SK-N-SH (cell line): Measurements from ENCODE around the gene RPGRIP1L. TPM values are rescaled to one million over a fixed set of nuclear protein-coding genes. Genes with fewer than 3 reads are reported as not detected.
A peak's percentile ranks its signal among the peaks of the same experiment; 100 is the strongest.

Source experiments
- CTCF ChIA-PET: fragments of 300-600, 350-600 bp; formaldehyde crosslinking; extraction: SDS; loops from one replicate; lab custom pipeline; 2021; lab: Yijun Ruan, JAX
- POLR2A ChIA-PET: fragments of 350-600 bp; sonication (Branson Sonifier 250); formaldehyde crosslinking; extraction: SDS; loops from one replicate; lab custom pipeline; 2020; ENCODE audit warnings: antibody characterized with exemption, inconsistent platforms; lab: Yijun Ruan, JAX
- DNase-seq: peaks from one replicate; pipeline ENCODE4 v3.0.0; 2012
- H2AFZ ChIP-seq: fragments of 200-600 bp; sonication (generic); 2 replicates; pipeline ENCODE4 v1.8.1; 2016; ENCODE audit warnings: antibody characterized with exemption, mild to moderate bottlenecking, low read depth
- H3F3A ChIP-seq: fragments of 200-600 bp; sonication (generic); replicated peaks from 2 replicates; pipeline ENCODE3; 2016; ENCODE audit warnings: antibody characterized with exemption, mild to moderate bottlenecking; ENCODE audit not compliant: insufficient read depth
- H3K27ac ChIP-seq, 2 experiments: fragments of 200-500 bp in 1 of 2; fragments of 200-600 bp in 1 of 2; sonication (Bioruptor generic) in 1 of 2; sonication (generic), shearing (Covaris generic) in 1 of 2; 2 replicates each; pipeline versions ENCODE4 v1.5.1 to v1.6.1; 2014 to 2016; ENCODE audit warnings: low read depth in 2 of 2, inconsistent platforms in 1 of 2, low read length in 1 of 2, mild to moderate bottlenecking in 1 of 2, mixed read lengths in 1 of 2
- H3K27me3 ChIP-seq: fragments of 200-600 bp; sonication (generic), shearing (Covaris generic); 2 replicates; pipeline ENCODE4 v1.6.1; 2016; ENCODE audit warnings: mixed run types; ENCODE audit not compliant: insufficient read depth
- H3K36me3 ChIP-seq, 2 experiments: fragments of 200-500 bp in 1 of 2; fragments of 200-600 bp in 1 of 2; sonication (Bioruptor generic) in 1 of 2; sonication (generic) in 1 of 2; replicated peaks in 1 of 2; 2 replicates each; pipeline versions ENCODE3 to v1.5.1; 2014 to 2016; ENCODE audit warnings: low read length in 1 of 2, mild to moderate bottlenecking in 1 of 2; ENCODE audit not compliant: insufficient read depth in 2 of 2, control insufficient read depth in 1 of 2
- H3K4me1 ChIP-seq, 2 experiments: fragments of 200-500 bp in 1 of 2; fragments of 200-600 bp in 1 of 2; sonication (Bioruptor generic) in 1 of 2; sonication (generic), shearing (Covaris generic) in 1 of 2; 2 replicates each; pipeline versions ENCODE4 v1.5.1 to v1.6.1; 2014 to 2016; ENCODE audit warnings: low read depth in 1 of 2, low read length in 1 of 2, mixed run types in 1 of 2; ENCODE audit not compliant: insufficient read depth in 2 of 2, control insufficient read depth in 1 of 2
- H3K4me2 ChIP-seq: fragments of 200-600 bp; sonication (generic), shearing (Covaris generic); 2 replicates; pipeline ENCODE4 v1.6.1; 2017; ENCODE audit warnings: mixed run types
- H3K4me3 ChIP-seq, 2 experiments: fragments of 200-500 bp in 1 of 2; fragments of 200-600 bp in 1 of 2; sonication (Bioruptor generic) in 1 of 2; sonication (generic), shearing (Covaris generic) in 1 of 2; 2 replicates each; pipeline versions ENCODE4 v1.5.1 to v1.8.1; 2014 to 2016; ENCODE audit warnings: low read depth in 2 of 2, inconsistent platforms in 1 of 2, low read length in 1 of 2, mild to moderate bottlenecking in 1 of 2, mixed read lengths in 1 of 2, moderate library complexity in 1 of 2
- H3K79me2 ChIP-seq: fragments of 200-600 bp; sonication (generic); 2 replicates; pipeline ENCODE4 v1.8.1; 2017; ENCODE audit warnings: mild to moderate bottlenecking; ENCODE audit not compliant: insufficient read depth
- H3K9ac ChIP-seq: fragments of 200-600 bp; sonication (generic); 2 replicates; pipeline ENCODE4 v1.6.1; 2017; ENCODE audit warnings: mixed run types
- H3K9me2 ChIP-seq: fragments of 200-600 bp; sonication (generic); 2 replicates; pipeline ENCODE4 v1.6.1; 2017; ENCODE audit warnings: mixed run types
- H3K9me3 ChIP-seq: fragments of 200-600 bp; sonication (generic); 2 replicates; pipeline ENCODE4 v1.6.1; 2017; ENCODE audit warnings: mixed run types, mild to moderate bottlenecking, moderate library complexity
- H4K20me1 ChIP-seq: fragments of 200-600 bp; sonication (generic); 2 replicates; pipeline ENCODE4 v1.6.1; 2017; ENCODE audit warnings: mild to moderate bottlenecking, mixed run types; ENCODE audit not compliant: insufficient read depth
- ELF1 ChIP-seq: IDR thresholded peaks from 2 replicates; pipeline ENCODE4 v1.4.0; 2012
- FOSL2 ChIP-seq: IDR thresholded peaks from 2 replicates; pipeline ENCODE4 v1.4.0; 2012; ENCODE audit warnings: low read depth, mild to moderate bottlenecking, moderate library complexity, borderline replicate concordance
- GABPA ChIP-seq: IDR thresholded peaks from 2 replicates; pipeline ENCODE4 v1.4.0; 2012; ENCODE audit warnings: low read depth, mild to moderate bottlenecking
- NFIC ChIP-seq: IDR thresholded peaks from 2 replicates; pipeline ENCODE4 v1.4.0; 2012; ENCODE audit warnings: borderline replicate concordance
- SIN3A ChIP-seq: IDR thresholded peaks from 2 replicates; pipeline ENCODE4 v1.6.1; 2012; ENCODE audit warnings: low read depth, mild to moderate bottlenecking, low read length, moderate library complexity, borderline replicate concordance
- WGBS: methylation state at CpG from one replicate; pipeline ENCODE4 v1.1.6; 2017; ENCODE audit warnings: low lambda C conversion rate; 5-methylcytosine and 5-hydroxymethylcytosine counted together
- polyA plus RNA-seq, 3 experiments: library from polyadenylated mRNA; depleted of rRNA; stranded (reverse); fragments of >200 nt; gene quantifications; 2 replicates each; pipeline ENCODE4 v1.2.3, GENCODE V29; 2012
- TF ChIP-seq, protein P1 (sequence below): IDR thresholded peaks from 2 replicates; pipeline ENCODE4 v1.4.0; 2012; ENCODE audit warnings: low read depth, borderline replicate concordance
- TF ChIP-seq, protein P2 (sequence below): fragments of 200-600 bp; sonication (generic); IDR thresholded peaks from 2 replicates; pipeline ENCODE4 v1.6.1; 2017; ENCODE audit warnings: antibody characterized with exemption, mild to moderate bottlenecking, moderate library complexity
- TF ChIP-seq, protein P3 (sequence below): IDR thresholded peaks from 2 replicates; pipeline ENCODE4; 2012
- TF ChIP-seq, protein P4 (sequence below): fragments of 150-350 bp; IDR thresholded peaks from 2 replicates; pipeline ENCODE4 v1.6.1; 2016; ENCODE audit warnings: mild to moderate bottlenecking, low read depth, low read length
- TF ChIP-seq, protein P5 (sequence below): fragments of 150-350 bp; IDR thresholded peaks from 2 replicates; pipeline ENCODE4 v1.6.1; 2017; ENCODE audit warnings: antibody characterized with exemption, low read length, low read depth, borderline replicate concordance

The RPGRIP1L gene
- polyA plus RNA-seq, 1 of the 3 experiments (the other 2 are of a cell fraction): 5.7 TPM

DNA sequence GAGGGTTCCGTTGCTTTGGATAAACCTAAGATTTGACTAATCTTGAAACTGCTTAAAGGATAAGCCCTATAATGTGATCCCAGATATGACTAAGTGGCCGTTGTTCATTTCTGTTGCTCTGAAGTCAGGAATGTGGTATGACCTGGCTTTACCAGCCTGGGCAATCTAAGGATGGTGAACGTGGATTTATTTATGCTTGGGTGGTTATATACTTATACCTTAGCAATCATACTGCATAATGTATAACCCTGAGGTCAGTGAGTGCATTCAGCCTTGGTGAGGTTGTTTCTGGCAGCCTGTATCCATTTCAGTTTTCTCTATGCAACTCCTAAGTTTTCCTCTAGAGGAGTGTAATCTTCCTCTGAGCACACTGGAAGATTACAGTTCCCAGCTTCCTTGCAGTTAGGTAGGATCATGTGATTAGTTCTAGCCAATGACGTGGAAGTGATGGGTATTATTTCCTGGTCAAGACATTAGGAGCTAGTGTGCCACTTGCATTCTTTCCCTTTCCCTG lies 42.2 kb upstream of the RPGRIP1L start:
- Histone ChIP-seq H3K9me2 (no peaks in the 10 kb centered on the region), H3K36me3 (peaks cover 0 to 3% of the 10 kb centered on the region in 2 experiments), H2AFZ (no peak overlapping the region), H3K4me2 (no peak overlapping the region; the same call in 1 of the 2 replicates), H3F3A (peaks cover 6% of the 10 kb centered on the region), H3K4me1 (peaks cover 0 to 19% of the 10 kb centered on the region in 2 experiments; a peak in 1 of 4 replicates), H3K27ac (peak overlapping the region in 1 of 2 experiments; percentile 4; a peak in 1 of 4 replicates), H3K9me3 (0 out of 2 replicates have a peak, but pooled peaks cover 5% of the 10 kb centered on the region), H3K27me3 (no peaks in the 10 kb centered on the region), H3K4me3 (no peak overlapping the region), H3K79me2 (peaks cover 53% of the 10 kb centered on the region), H4K20me1 (peaks cover 10% of the 10 kb centered on the region), H3K9ac (no peak overlapping the region)
- DNase-seq: no peak
- ChIA-PET POLR2A (no interaction called here), CTCF (interaction anchor here (1.0 to 3.2 kb wide), 3 partner anchors 10 to 197 kb away, joined by 3 to 37 read pairs (median 3); partner anchors contain the start of gene RPGRIP1L)
- 73% methylated on average over 4 of the region's 4 CpGs for WGBS
- TF ChIP-seq NFIC (no peak), GABPA (no peak)
- TF ChIP-seq, protein P1, sequence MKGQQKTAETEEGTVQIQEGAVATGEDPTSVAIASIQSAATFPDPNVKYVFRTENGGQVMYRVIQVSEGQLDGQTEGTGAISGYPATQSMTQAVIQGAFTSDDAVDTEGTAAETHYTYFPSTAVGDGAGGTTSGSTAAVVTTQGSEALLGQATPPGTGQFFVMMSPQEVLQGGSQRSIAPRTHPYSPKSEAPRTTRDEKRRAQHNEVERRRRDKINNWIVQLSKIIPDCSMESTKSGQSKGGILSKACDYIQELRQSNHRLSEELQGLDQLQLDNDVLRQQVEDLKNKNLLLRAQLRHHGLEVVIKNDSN: peak; percentile 69
- TF ChIP-seq, protein P2, sequence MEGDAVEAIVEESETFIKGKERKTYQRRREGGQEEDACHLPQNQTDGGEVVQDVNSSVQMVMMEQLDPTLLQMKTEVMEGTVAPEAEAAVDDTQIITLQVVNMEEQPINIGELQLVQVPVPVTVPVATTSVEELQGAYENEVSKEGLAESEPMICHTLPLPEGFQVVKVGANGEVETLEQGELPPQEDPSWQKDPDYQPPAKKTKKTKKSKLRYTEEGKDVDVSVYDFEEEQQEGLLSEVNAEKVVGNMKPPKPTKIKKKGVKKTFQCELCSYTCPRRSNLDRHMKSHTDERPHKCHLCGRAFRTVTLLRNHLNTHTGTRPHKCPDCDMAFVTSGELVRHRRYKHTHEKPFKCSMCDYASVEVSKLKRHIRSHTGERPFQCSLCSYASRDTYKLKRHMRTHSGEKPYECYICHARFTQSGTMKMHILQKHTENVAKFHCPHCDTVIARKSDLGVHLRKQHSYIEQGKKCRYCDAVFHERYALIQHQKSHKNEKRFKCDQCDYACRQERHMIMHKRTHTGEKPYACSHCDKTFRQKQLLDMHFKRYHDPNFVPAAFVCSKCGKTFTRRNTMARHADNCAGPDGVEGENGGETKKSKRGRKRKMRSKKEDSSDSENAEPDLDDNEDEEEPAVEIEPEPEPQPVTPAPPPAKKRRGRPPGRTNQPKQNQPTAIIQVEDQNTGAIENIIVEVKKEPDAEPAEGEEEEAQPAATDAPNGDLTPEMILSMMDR: peak; percentile 16; the same call in 1 of the 2 replicates

DNA sequence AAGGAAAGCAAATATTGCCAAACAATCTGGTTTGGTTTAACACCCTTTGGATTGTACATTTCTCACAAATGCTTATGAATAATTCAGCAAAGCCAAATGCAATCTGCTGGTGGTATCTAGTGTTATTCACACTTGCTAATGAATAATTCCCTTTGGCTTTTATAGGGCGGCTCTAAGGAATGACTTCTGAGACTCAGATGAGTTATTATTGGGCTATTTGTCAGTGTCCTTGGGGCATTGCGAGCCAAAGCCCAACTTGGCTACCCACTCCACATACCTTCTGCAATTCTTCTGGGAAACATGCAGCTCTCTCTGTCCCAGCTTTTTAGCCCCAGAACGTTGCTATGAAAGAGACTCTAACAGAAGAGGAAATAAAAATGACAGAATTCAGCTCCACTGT lies 41.4 kb upstream of the RPGRIP1L start:
- H3K36me3 ChIP-seq: peaks cover 0 to 3% of the 10 kb centered on the region in 2 experiments
- no peak overlapping the region for H3K4me3 ChIP-seq
- no peaks in the 10 kb centered on the region for H3K27me3 ChIP-seq
- H3K4me1 ChIP-seq: peaks cover 0 to 19% of the 10 kb centered on the region in 2 experiments; a peak in 2 of 4 replicates
- POLR2A ChIA-PET: no interaction called here
- DNase-seq: no peak
- H3K9me2 ChIP-seq: no peaks in the 10 kb centered on the region
- no peak overlapping the region for H3K9ac ChIP-seq
- H4K20me1 ChIP-seq: peaks cover 10% of the 10 kb centered on the region
- H3K9me3 ChIP-seq: 0 out of 2 replicates have a peak, but pooled peaks cover 5% of the 10 kb centered on the region
- H3K27ac ChIP-seq: no peak overlapping the region; a peak in 1 of 4 replicates
- H3K79me2 ChIP-seq: peaks cover 50% of the 10 kb centered on the region
- no peak for TF ChIP-seq ELF1
- TF ChIP-seq, protein P3, sequence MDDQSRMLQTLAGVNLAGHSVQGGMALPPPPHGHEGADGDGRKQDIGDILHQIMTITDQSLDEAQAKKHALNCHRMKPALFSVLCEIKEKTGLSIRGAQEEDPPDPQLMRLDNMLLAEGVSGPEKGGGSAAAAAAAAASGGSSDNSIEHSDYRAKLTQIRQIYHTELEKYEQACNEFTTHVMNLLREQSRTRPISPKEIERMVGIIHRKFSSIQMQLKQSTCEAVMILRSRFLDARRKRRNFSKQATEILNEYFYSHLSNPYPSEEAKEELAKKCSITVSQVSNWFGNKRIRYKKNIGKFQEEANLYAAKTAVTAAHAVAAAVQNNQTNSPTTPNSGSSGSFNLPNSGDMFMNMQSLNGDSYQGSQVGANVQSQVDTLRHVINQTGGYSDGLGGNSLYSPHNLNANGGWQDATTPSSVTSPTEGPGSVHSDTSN: no peak
- TF ChIP-seq, protein P4, sequence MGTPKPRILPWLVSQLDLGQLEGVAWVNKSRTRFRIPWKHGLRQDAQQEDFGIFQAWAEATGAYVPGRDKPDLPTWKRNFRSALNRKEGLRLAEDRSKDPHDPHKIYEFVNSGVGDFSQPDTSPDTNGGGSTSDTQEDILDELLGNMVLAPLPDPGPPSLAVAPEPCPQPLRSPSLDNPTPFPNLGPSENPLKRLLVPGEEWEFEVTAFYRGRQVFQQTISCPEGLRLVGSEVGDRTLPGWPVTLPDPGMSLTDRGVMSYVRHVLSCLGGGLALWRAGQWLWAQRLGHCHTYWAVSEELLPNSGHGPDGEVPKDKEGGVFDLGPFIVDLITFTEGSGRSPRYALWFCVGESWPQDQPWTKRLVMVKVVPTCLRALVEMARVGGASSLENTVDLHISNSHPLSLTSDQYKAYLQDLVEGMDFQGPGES: no peak
- no peak for TF ChIP-seq SIN3A
- no peak for TF ChIP-seq FOSL2
- TF ChIP-seq, protein P5, sequence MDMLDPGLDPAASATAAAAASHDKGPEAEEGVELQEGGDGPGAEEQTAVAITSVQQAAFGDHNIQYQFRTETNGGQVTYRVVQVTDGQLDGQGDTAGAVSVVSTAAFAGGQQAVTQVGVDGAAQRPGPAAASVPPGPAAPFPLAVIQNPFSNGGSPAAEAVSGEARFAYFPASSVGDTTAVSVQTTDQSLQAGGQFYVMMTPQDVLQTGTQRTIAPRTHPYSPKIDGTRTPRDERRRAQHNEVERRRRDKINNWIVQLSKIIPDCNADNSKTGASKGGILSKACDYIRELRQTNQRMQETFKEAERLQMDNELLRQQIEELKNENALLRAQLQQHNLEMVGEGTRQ: no peak
- no peak overlapping the region for H2AFZ ChIP-seq
- H3F3A ChIP-seq: peaks cover 6% of the 10 kb centered on the region
- WGBS: 89% methylated on average over 3 of the region's 3 CpGs
- CTCF ChIA-PET: interaction anchor here (1.0 to 3.2 kb wide), 2 partner anchors 10 to 197 kb away, joined by 3 to 37 read pairs; no protein-coding TSS in a partner anchor
- H3K4me2 ChIP-seq: no peak overlapping the region
